ENCODE data around the gene BTG4. TPM values are rescaled to one million over a fixed set of nuclear protein-coding genes. Genes with fewer than 3 reads are reported as not detected.

BTG4 gene
- total and polyA plus RNA-seq, 12 donors = not detected

GRCh38 chr11:111474432-111474831, 37.8 kb downstream of the BTG4 start:
- H3K27me3 ChIP-seq = no peaks in the 10 kb centered on the region
- no peak overlapping the region for H3K27ac ChIP-seq
- no peak overlapping the region for H3K4me3 ChIP-seq
- no peaks in the 10 kb centered on the region for H3K4me1 ChIP-seq (replicated peaks in 1 of 2)
- no peak for TF ChIP-seq POLR2A (IDR thresholded peaks at IDR 0.05)
- TF ChIP-seq, protein P1, sequence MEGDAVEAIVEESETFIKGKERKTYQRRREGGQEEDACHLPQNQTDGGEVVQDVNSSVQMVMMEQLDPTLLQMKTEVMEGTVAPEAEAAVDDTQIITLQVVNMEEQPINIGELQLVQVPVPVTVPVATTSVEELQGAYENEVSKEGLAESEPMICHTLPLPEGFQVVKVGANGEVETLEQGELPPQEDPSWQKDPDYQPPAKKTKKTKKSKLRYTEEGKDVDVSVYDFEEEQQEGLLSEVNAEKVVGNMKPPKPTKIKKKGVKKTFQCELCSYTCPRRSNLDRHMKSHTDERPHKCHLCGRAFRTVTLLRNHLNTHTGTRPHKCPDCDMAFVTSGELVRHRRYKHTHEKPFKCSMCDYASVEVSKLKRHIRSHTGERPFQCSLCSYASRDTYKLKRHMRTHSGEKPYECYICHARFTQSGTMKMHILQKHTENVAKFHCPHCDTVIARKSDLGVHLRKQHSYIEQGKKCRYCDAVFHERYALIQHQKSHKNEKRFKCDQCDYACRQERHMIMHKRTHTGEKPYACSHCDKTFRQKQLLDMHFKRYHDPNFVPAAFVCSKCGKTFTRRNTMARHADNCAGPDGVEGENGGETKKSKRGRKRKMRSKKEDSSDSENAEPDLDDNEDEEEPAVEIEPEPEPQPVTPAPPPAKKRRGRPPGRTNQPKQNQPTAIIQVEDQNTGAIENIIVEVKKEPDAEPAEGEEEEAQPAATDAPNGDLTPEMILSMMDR (IDR thresholded peaks at IDR 0.05) = no peak
- H3K9me3 ChIP-seq (replicated peaks in 1 of 3) = no peaks in the 10 kb centered on the region
- intact Hi-C loops (cut with DNase I) = no loop called here
- no peaks in the 10 kb centered on the region for H3K36me3 ChIP-seq (replicated peaks in 1 of 2)
- DNase-seq = no peak

DNA sequence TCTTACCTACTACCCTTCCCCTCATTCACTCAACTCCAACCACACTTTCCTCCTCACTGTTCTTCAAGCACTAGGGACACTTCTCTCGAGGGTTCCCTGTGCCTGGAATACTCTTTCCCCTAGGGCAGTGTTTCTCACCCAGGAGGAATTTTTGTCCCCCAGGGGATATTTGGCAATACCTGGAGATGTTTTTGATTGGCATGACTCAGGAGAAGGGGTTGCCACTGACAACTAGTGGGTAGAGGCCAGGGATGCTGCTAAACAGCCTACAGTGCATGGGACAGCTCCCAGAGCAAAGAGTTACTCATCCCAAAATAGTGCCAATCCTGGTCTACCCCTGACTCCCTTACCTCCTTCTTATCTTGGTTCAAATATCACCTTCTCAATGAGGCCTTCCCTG, 40.0 kb downstream of the BTG4 start:
- no peak for DNase-seq
- TF ChIP-seq, protein P1 (IDR thresholded peaks at IDR 0.05) = no peak
- TF ChIP-seq POLR2A (IDR thresholded peaks at IDR 0.05) = no peak

DNA sequence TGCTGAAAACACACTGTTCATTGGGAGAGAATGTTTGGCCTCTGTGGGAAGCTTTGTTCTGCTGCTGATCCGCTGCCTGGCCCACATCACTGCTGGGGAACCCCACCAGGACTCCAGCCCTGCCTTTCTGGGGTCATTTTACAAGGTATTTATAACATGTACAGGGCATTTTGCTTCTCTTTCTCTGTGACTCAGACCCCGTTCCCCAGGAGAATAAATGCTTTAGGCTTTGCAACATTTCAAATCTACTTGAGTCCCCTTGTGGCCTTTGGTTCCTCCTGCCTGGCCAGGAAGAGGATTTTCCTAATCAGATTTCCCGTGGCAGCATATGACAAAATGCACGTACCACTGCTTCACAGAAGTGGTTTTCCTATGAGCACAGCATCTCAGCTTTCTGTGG, 43.0 kb downstream of the BTG4 start:
- intact Hi-C loops (cut with DNase I) = no loop called here
- no peak for DNase-seq
- Histone ChIP-seq H3K4me3 (no peak overlapping the region), H3K27me3 (no peaks in the 10 kb centered on the region), H3K27ac (no peak overlapping the region), H3K9me3 (replicated peaks in 1 of 3) (no peaks in the 10 kb centered on the region), H3K4me1 (replicated peaks in 1 of 2) (no peaks in the 10 kb centered on the region), H3K36me3 (replicated peaks in 1 of 2) (no peaks in the 10 kb centered on the region)
- 53 to 67% (median 60%) methylated on average over 4 of the region's 4 CpGs for WGBS, 4 donors
- TF ChIP-seq, protein P1 (IDR thresholded peaks at IDR 0.05) = no peak
- TF ChIP-seq POLR2A (IDR thresholded peaks at IDR 0.05) = no peak

More for the DNA sequence above, 40.0 kb downstream of the BTG4 start:
- Histone ChIP-seq H3K36me3 (replicated peaks in 1 of 2) (no peaks in the 10 kb centered on the region), H3K4me1 (replicated peaks in 1 of 2) (no peaks in the 10 kb centered on the region), H3K9me3 (replicated peaks in 1 of 3) (no peaks in the 10 kb centered on the region), H3K27ac (no peak overlapping the region), H3K4me3 (no peak overlapping the region), H3K27me3 (no peaks in the 10 kb centered on the region)
- WGBS, 4 donors = 90 to 94% (median 92%) methylated on average over 1 of the region's 1 CpG
- intact Hi-C loops (cut with DNase I) = no loop called here

DNA sequence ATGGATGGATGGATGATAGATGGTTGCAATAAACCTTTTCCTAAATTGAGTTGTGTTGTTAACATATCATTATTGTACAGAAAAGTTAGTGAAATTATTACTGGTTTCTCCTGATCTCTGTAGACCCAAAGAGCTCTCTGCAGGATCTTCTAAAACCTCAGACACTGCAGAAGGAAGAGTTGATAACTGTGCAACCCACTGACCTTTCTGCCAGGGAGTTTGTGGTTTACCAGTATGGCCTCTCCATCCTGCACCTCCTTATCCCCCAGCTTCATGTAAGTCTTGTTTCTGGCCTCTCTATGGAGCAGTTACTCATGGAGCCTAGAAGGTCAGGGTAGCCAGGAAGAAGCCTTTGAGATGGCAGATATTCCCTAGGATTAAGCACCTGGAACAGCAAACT, 45.6 kb downstream of the BTG4 start:
- TF ChIP-seq POLR2A (IDR thresholded peaks at IDR 0.05) = no peak
- TF ChIP-seq, protein P1 (IDR thresholded peaks at IDR 0.05) = no peak
- DNase-seq = no peak

More for the DNA sequence above, 45.6 kb downstream of the BTG4 start:
- Histone ChIP-seq H3K27me3 (no peaks in the 10 kb centered on the region), H3K4me1 (replicated peaks in 1 of 2) (no peaks in the 10 kb centered on the region), H3K9me3 (replicated peaks in 1 of 3) (no peaks in the 10 kb centered on the region), H3K36me3 (replicated peaks in 1 of 2) (no peaks in the 10 kb centered on the region), H3K27ac (no peak overlapping the region), H3K4me3 (no peak overlapping the region)
- intact Hi-C loops (cut with DNase I) = no loop called here
